Spleen (tissue), 7 donors: Measurements from ENCODE around the gene ODAD4.

Source experiments
- POLR2A ChIP-seq, 3 donors: fragments of 450-650 bp; IDR thresholded peaks; one replicate each; pipeline ENCODE4 v1.5.1; 2017; ENCODE audit warnings: antibody characterized with exemption in 3 of 3, mild to moderate bottlenecking in 1 of 3
- TF ChIP-seq, protein P1 (sequence below), 11 experiments: fragments of 200-600 bp in 7 of 11; fragments of 450-650 bp in 4 of 11; sonication (generic) in 4 of 11; IDR thresholded peaks in 8 of 11; conservative IDR thresholded peaks in 3 of 11; 1 replicate in 7 of 11; 2 replicates in 4 of 11; pipeline versions ENCODE4 v1.4.0 to v1.8.0; 2016 to 2021; ENCODE audit warnings: antibody characterized with exemption in 11 of 11, inconsistent platforms in 4 of 11, mild to moderate bottlenecking in 1 of 11
- donor health status: DM: no; HTN: no; CAD: no; lungs with moderate emphysema.
- donor health status: DM: no; HTN: no; CAD: no.
- donor health status: DM: no; HTN: no; CAD: no.

DNA sequence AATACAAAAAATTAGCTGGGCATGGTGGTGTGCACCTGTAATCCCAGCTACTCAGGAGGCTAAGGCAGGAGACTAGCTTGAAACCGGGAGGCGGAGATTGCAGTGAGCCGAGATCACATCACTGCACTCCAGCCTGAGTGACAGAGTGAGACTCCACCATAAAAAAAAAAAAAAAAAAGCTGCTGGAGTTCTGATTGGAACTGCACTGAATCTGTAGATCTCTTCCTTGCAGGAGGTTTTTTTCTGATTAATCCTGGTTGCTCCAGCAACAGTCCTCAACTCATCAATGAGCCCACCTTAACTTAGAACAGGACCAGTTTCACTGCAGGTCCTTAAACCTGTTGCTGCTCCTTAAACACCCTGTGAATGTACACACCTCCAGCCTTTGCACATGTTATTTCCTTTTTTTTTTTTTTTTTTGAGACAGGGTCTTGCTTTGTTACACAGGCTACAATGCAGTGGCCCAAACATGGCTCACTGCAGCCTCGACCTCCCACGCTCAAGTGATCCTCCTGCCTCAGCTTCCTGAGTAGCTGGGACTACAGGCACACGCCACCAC is 1.6 kb upstream of the ODAD4 start:
- TF ChIP-seq POLR2A (IDR thresholded peaks at IDR 0.05) = no peak
- TF ChIP-seq, protein P1, sequence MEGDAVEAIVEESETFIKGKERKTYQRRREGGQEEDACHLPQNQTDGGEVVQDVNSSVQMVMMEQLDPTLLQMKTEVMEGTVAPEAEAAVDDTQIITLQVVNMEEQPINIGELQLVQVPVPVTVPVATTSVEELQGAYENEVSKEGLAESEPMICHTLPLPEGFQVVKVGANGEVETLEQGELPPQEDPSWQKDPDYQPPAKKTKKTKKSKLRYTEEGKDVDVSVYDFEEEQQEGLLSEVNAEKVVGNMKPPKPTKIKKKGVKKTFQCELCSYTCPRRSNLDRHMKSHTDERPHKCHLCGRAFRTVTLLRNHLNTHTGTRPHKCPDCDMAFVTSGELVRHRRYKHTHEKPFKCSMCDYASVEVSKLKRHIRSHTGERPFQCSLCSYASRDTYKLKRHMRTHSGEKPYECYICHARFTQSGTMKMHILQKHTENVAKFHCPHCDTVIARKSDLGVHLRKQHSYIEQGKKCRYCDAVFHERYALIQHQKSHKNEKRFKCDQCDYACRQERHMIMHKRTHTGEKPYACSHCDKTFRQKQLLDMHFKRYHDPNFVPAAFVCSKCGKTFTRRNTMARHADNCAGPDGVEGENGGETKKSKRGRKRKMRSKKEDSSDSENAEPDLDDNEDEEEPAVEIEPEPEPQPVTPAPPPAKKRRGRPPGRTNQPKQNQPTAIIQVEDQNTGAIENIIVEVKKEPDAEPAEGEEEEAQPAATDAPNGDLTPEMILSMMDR (IDR thresholded peaks at IDR 0.05 in 8 of 11, conservative IDR thresholded peaks at IDR 0.05 in 3 of 11) = no peak
